CD4-positive, alpha-beta memory T cell (primary cell): ENCODE measurements around the gene FNBP1L. TPM values are rescaled to one million over a fixed set of nuclear protein-coding genes. Genes with fewer than 3 reads are reported as not detected.
"Not testable (repeated sequence)": the region's sequence is repeated elsewhere in the genome, so short reads cannot be mapped to it uniquely, and the experiment has no call there.

Experiments used
- CTCF ChIA-PET: fragments of 350-600 bp; sonication (Branson Sonifier 250); formaldehyde crosslinking; loops from one replicate; lab custom pipeline; 2021; ENCODE audit warnings: inconsistent platforms; ENCODE audit not compliant: partially characterized antibody; lab: Charles Lee
- POLR2A ChIA-PET: fragments of 350-600 bp; sonication (Branson Sonifier 250); formaldehyde crosslinking; loops from one replicate; lab custom pipeline; 2021; ENCODE audit not compliant: partially characterized antibody; lab: Charles Lee
- DNase-seq, 5 donors: peaks; one replicate each; pipeline versions ENCODE4 v3.0.0 to v3.0.0-alpha.2; 2020 to 2022; ENCODE audit warnings: mixed read lengths in 1 of 5
- H3K27ac ChIP-seq: one replicate; pipeline ENCODE4 v1.7.0; 2013; ENCODE audit warnings: low read depth, low read length
- H3K27me3 ChIP-seq: 2 replicates; pipeline ENCODE4 v1.7.0; 2013; ENCODE audit warnings: mild to moderate bottlenecking, low read length, moderate library complexity; ENCODE audit not compliant: insufficient read depth
- H3K36me3 ChIP-seq: 2 replicates; pipeline ENCODE4 v1.7.0; 2013; ENCODE audit warnings: mild to moderate bottlenecking, low read length, moderate library complexity; ENCODE audit not compliant: insufficient read depth
- H3K4me1 ChIP-seq: 2 replicates; pipeline ENCODE4 v1.7.0; 2013; ENCODE audit warnings: mild to moderate bottlenecking, low read length, moderate library complexity; ENCODE audit not compliant: insufficient read depth
- H3K4me3 ChIP-seq, 2 donors: one replicate each; pipeline ENCODE4 v1.7.0; 2013; ENCODE audit warnings: low read length in 2 of 2, mild to moderate bottlenecking in 1 of 2
- H3K9me3 ChIP-seq, 2 donors: one replicate each; pipeline ENCODE4 v1.7.0; 2013; ENCODE audit warnings: low read length in 2 of 2, control low read depth in 1 of 2; ENCODE audit not compliant: control insufficient read depth in 1 of 2
- H3K27ac Mint-ChIP-seq, 7 donors: one replicate each; pipeline ENCODE4 v1.8.0; 2020 to 2021; ENCODE audit warnings: mixed read lengths in 7 of 7, mild to moderate bottlenecking in 6 of 7, inconsistent platforms in 3 of 7, moderate library complexity in 3 of 7
- H3K27me3 Mint-ChIP-seq, 2 donors: one replicate each; pipeline ENCODE4 v1.8.0; 2020 to 2021; ENCODE audit warnings: mixed read lengths in 2 of 2
- H3K36me3 Mint-ChIP-seq, 2 donors: one replicate each; pipeline ENCODE4 v1.8.0; 2020 to 2021; ENCODE audit warnings: mixed read lengths in 2 of 2, inconsistent platforms in 1 of 2, mild to moderate bottlenecking in 1 of 2
- H3K4me1 Mint-ChIP-seq, 4 donors: one replicate each; pipeline ENCODE4 v1.8.0; 2020 to 2021; ENCODE audit warnings: mixed read lengths in 4 of 4, mild to moderate bottlenecking in 1 of 4
- H3K4me3 Mint-ChIP-seq, 8 donors: one replicate each; pipeline ENCODE4 v1.8.0; 2020 to 2021; ENCODE audit warnings: mixed read lengths in 8 of 8, mild to moderate bottlenecking in 7 of 8, moderate library complexity in 6 of 8, inconsistent platforms in 3 of 8
- H3K9me3 Mint-ChIP-seq, 8 donors: one replicate each; pipeline ENCODE4 v1.8.0; 2020 to 2021; ENCODE audit warnings: mixed read lengths in 8 of 8, mild to moderate bottlenecking in 5 of 8, inconsistent platforms in 3 of 8, moderate library complexity in 1 of 8
- intact Hi-C: fragments of 100-400 bp; cut with micrococcal nuclease; formaldehyde crosslinking; loops from one replicate; pipeline ENCODE4 v1.15.1; 2023
- polyA plus RNA-seq, 2 donors: library from polyadenylated mRNA; unstranded; fragments of 300-500 nt; fragmentation: Illumina TruSeq; gene quantifications; one replicate each; pipeline ENCODE4 v1.2.3, GENCODE V29; 2021
- total RNA-seq, 2 experiments: library from RNA; stranded (reverse); gene quantifications; one replicate each; pipeline ENCODE4 v1.2.3, GENCODE V29; 2021

Gene FNBP1L
- total and polyA plus RNA-seq, 4 experiments from 2014 or later = 0.53 to 2.2 (median 1.6) TPM

DNA sequence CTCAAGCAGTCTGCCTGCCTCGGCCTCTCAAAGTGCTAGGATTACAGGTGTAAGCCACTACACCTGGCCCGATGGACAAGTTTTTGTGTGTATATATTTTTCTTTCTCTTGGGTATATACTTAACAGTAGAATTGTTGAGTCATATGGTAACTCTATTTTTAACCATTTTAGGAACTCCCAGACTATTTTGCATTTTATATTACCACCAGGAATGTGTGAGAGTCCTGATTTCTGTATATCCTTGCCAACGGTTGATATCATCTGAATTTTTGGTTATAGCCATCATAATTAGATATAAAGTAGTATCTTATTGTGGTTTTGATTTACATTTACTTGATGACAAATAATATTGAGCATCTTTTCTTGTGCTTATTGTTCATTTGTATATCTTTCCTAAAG lies 20.7 kb downstream of the FNBP1L start:
- DNase-seq = no peak
- Mint-ChIP-seq H3K4me3 (no peak overlapping the region), H3K4me1 (no peaks in the 10 kb centered on the region), H3K27me3 (peaks cover under 1 to 3% of the 10 kb centered on the region in 2 donors), H3K36me3 (no peaks in the 10 kb centered on the region), H3K27ac (no peak overlapping the region), H3K9me3 (peaks cover 0 to 17% (median 8%) of the 10 kb centered on the region in 8 donors)
- H3K27me3 ChIP-seq = no peaks in the 10 kb centered on the region
- H3K27ac ChIP-seq = no peak overlapping the region
- H3K4me3 ChIP-seq = no peak overlapping the region
- POLR2A ChIA-PET = no interaction called here
- CTCF ChIA-PET = no interaction called here
- H3K4me1 ChIP-seq = no peaks in the 10 kb centered on the region
- H3K36me3 ChIP-seq = no peaks in the 10 kb centered on the region
- intact Hi-C loops = no loop called here
- no peaks in the 10 kb centered on the region for H3K9me3 ChIP-seq

DNA sequence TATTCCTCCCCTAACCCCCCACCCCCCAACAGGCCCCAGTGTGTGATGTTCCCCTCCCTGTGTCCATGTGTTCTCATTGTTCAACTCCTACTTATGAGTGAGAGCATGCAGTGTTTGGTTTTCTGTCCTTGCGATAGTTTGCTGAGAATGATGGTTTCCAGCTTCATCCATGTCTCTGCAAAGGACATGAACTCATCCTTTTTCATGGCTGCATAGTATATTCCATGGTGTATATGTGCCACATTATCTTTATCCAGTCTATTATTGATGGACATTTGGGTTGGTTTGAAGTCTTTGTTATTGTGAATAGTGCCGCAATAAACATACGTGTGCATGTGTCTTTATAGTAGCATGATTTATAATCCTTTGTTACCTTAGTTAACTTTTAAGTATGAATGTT lies 21.3 kb downstream of the FNBP1L start:
- H3K36me3 Mint-ChIP-seq, H3K27ac Mint-ChIP-seq, H3K27ac ChIP-seq, H3K36me3 ChIP-seq, POLR2A ChIA-PET, H3K9me3 ChIP-seq, DNase-seq, H3K4me1 ChIP-seq, intact Hi-C loops, H3K27me3 Mint-ChIP-seq, H3K4me3 Mint-ChIP-seq, H3K4me3 ChIP-seq, H3K27me3 ChIP-seq, CTCF ChIA-PET, H3K4me1 Mint-ChIP-seq: not testable (repeated sequence)
- peaks cover 0 to 17% (median 8%) of the 10 kb centered on the region in 8 donors for H3K9me3 Mint-ChIP-seq

DNA sequence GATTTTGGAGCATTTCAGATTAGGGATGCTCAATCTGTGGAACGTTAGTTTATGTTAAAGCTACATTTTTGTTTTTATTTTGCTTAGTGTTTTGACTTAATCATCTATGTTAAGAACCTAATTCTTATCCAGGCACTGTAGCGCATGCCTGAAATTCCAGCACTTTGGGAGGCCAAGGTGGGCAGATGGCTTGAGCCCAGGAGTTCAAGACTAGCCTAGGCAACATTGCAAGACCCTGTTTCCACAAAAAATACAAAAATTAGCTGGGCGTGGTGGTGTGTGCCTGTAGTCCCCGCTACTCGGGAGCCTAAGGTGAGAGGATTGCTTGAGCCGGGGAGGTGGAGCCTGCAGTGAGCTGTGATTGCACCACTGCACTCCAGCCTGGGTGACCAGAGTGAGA lies 23.4 kb downstream of the FNBP1L start:
- ChIA-PET POLR2A (no interaction called here), CTCF (no interaction called here)
- no peak overlapping the region for H3K4me3 Mint-ChIP-seq
- peaks cover 3 to 6% of the 10 kb centered on the region in 2 donors for H3K27me3 Mint-ChIP-seq
- no peaks in the 10 kb centered on the region for H3K9me3 ChIP-seq
- peaks cover 0 to 9% (median 2%) of the 10 kb centered on the region in 8 donors for H3K9me3 Mint-ChIP-seq
- no peak overlapping the region for H3K4me3 ChIP-seq
- H3K36me3 ChIP-seq = no peaks in the 10 kb centered on the region
- H3K27ac ChIP-seq = no peak overlapping the region
- DNase-seq = no peak
- intact Hi-C loops = no loop called here
- no peak overlapping the region for H3K27ac Mint-ChIP-seq
- no peaks in the 10 kb centered on the region for H3K4me1 Mint-ChIP-seq
- no peaks in the 10 kb centered on the region for H3K27me3 ChIP-seq
- H3K36me3 Mint-ChIP-seq = no peaks in the 10 kb centered on the region
- no peaks in the 10 kb centered on the region for H3K4me1 ChIP-seq

DNA sequence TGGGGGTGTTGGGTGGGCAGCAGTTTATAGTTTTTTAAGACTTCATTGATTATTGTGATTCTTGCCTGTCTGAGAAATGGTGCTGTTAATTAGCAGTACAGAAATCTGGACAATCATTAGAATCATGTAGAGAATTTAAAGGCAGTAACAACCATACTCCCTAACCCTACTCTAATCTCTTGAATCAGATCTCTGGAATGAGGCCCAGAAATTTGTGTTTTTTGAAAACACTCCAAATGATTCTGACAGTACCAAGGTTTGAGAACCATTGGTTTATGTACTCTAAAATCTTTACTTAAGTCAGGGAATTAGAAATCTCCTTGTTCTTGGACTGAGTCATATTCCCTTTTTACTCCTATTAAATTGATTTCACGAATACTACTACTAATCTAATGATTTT lies 24.0 kb downstream of the FNBP1L start:
- DNase-seq = no peak
- ChIA-PET CTCF (no interaction called here), POLR2A (no interaction called here)
- no peaks in the 10 kb centered on the region for H3K36me3 Mint-ChIP-seq
- H3K4me1 ChIP-seq = no peaks in the 10 kb centered on the region
- no peak overlapping the region for H3K27ac Mint-ChIP-seq
- no peaks in the 10 kb centered on the region for H3K27me3 ChIP-seq
- H3K27me3 Mint-ChIP-seq = peaks cover 4 to 6% of the 10 kb centered on the region in 2 donors
- no peaks in the 10 kb centered on the region for H3K9me3 ChIP-seq
- H3K4me3 ChIP-seq = no peak overlapping the region
- H3K36me3 ChIP-seq = no peaks in the 10 kb centered on the region
- no peak overlapping the region for H3K27ac ChIP-seq
- intact Hi-C loops = no loop called here
- H3K4me3 Mint-ChIP-seq = no peak overlapping the region
- peaks cover 0 to 10% (median 3%) of the 10 kb centered on the region in 8 donors for H3K9me3 Mint-ChIP-seq
- no peaks in the 10 kb centered on the region for H3K4me1 Mint-ChIP-seq

DNA sequence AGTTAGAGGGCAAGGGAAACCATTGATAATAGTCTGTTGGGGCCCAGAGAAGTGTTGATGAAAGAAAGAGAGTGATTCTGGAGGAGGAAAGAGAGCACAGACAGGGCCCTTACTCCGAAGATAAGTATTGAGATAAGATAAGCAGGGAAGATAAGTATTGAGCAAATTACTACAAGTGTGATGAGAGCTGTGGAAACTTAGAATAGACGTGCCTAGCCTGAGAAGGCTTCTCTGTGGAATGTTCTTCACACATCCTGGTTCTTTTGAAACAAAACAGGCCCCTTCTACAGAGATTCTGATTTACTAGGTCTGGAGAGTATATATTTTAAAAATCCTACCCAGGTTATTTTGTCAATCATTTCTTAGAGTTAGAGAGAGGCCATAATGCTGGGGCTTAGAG lies 26.4 kb downstream of the FNBP1L start:
- intact Hi-C loops = no loop called here
- no peak overlapping the region for H3K27ac Mint-ChIP-seq
- H3K36me3 Mint-ChIP-seq = peaks cover 0 to 11% of the 10 kb centered on the region in 2 donors
- no peak for DNase-seq
- H3K36me3 ChIP-seq = no peaks in the 10 kb centered on the region
- no peak overlapping the region for H3K4me3 Mint-ChIP-seq
- ChIA-PET POLR2A (no interaction called here), CTCF (interaction anchor here (1.6 kb wide), 1 partner anchor 37 kb away, joined by 3 read pairs; no protein-coding TSS in a partner anchor)
- H3K4me1 ChIP-seq = no peaks in the 10 kb centered on the region
- H3K27ac ChIP-seq = no peak overlapping the region
- no peak overlapping the region for H3K4me3 ChIP-seq
- no peaks in the 10 kb centered on the region for H3K27me3 ChIP-seq
- peaks cover 6% of the 10 kb centered on the region in 2 donors for H3K27me3 Mint-ChIP-seq
- H3K9me3 ChIP-seq = no peaks in the 10 kb centered on the region
- no peaks in the 10 kb centered on the region for H3K4me1 Mint-ChIP-seq
- peaks cover 7 to 26% (median 15%) of the 10 kb centered on the region in 8 donors for H3K9me3 Mint-ChIP-seq

DNA sequence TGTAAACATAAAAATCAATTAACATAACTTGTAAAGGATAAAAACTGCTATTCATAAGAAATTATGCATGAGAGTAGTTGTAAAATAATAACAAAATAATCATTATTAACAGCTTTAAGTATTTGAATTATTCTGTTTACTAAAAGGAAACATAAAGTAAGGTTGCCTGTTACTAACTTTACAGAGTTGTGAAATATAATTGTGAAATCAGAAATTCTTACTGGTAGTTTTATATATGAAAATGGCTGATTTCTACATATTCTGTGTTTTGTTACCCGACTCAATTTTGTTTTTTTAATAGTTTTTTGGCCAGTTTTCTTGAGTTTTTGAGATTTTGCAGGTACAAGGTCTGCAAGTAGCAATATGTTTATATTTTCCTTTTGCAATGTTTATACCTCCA lies 27.8 kb downstream of the FNBP1L start:
- Mint-ChIP-seq H3K9me3 (peaks cover 7 to 39% (median 26%) of the 10 kb centered on the region in 8 donors), H3K4me3 (no peak overlapping the region), H3K27ac (no peak overlapping the region), H3K4me1 (no peaks in the 10 kb centered on the region), H3K27me3 (peaks cover 5 to 6% of the 10 kb centered on the region in 2 donors), H3K36me3 (peaks cover 0 to 17% of the 10 kb centered on the region in 2 donors)
- H3K4me1 ChIP-seq = no peaks in the 10 kb centered on the region
- H3K27ac ChIP-seq = no peak overlapping the region
- H3K4me3 ChIP-seq = no peak overlapping the region
- no peaks in the 10 kb centered on the region for H3K27me3 ChIP-seq
- ChIA-PET POLR2A (interaction anchor here (0.5 to 0.7 kb wide), 2 partner anchors 51 to 396 kb away, joined by 3 read pairs; no protein-coding TSS in a partner anchor), CTCF (interaction anchor here (1.6 kb wide), 1 partner anchor 39 kb away, joined by 3 read pairs; no protein-coding TSS in a partner anchor)
- H3K9me3 ChIP-seq = no peaks in the 10 kb centered on the region
- DNase-seq = no peak
- H3K36me3 ChIP-seq = no peaks in the 10 kb centered on the region
- intact Hi-C loops = no loop called here

DNA sequence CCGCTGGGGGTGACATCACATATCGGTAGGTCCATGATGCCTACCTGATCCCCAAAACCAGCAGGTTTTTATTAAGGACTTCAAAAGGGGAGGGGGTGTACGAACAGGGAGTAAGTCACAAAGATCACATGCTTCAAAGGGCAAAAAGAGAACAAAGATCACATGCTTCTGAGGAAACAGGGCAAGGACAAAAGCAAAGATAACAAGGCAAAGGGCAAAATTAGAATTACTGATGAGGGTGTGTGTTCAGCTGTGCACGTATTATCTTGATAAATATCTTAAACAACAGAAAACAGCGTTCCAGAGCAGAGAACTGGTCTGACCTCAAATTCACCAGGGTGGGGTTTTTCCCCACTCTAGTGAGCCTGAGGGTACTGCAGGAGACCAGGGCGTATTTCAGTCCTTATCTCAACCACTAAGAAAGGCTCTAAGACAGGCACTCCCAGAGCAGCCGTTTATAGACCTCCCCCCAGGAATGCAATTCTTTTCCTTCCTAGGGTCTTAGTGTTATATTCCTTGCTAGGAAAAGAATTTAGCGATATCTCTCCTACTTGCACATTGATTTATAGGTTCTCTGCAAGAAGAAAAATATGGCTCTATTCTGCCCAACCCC lies 31.3 kb downstream of the FNBP1L start:
- peaks cover 7 to 45% (median 31%) of the 10 kb centered on the region in 8 donors for H3K9me3 Mint-ChIP-seq
- H3K27ac ChIP-seq, CTCF ChIA-PET, H3K27me3 ChIP-seq, H3K9me3 ChIP-seq, H3K4me3 ChIP-seq, intact Hi-C loops, H3K4me1 ChIP-seq, H3K4me3 Mint-ChIP-seq, DNase-seq, H3K4me1 Mint-ChIP-seq, H3K36me3 ChIP-seq, H3K27me3 Mint-ChIP-seq, POLR2A ChIA-PET: not testable (repeated sequence)
- peak overlapping the region in 1 of 7 donors; percentile 58 for H3K27ac Mint-ChIP-seq
- peaks cover 0 to 17% of the 10 kb centered on the region in 2 donors for H3K36me3 Mint-ChIP-seq
